Naive thymus-derived CD8-positive, alpha-beta T cell (primary cell): ENCODE measurements around the gene EID2. TPM values are rescaled to one million over a fixed set of nuclear protein-coding genes. Genes with fewer than 3 reads are reported as not detected.

Experiments used
- ATAC-seq, 2 donors: fragments of 150-1000 bp; cut with Tn5 transposase in 1 of 2; sonication (Bioruptor Pico), chemical (Tn5 transposase) in 1 of 2; 1 replicate in 1 of 2; 2 replicates in 1 of 2; pipeline ENCODE4 v1.10.0; 2021; ENCODE audit warnings: mild to moderate bottlenecking in 2 of 2, moderate library complexity in 2 of 2
- POLR2A ChIA-PET: fragments of 350-600 bp; sonication (Branson Sonifier 250); formaldehyde crosslinking; loops from one replicate; lab custom pipeline; 2021; ENCODE audit warnings: antibody characterized with exemption; lab: Charles Lee
- DNase-seq, 10 donors: peaks; one replicate each; pipeline versions ENCODE4 v3.0.0 to v3.0.0-alpha.2; 2020 to 2022
- H3K27ac Mint-ChIP-seq, 10 donors: one replicate each; pipeline ENCODE4 v1.8.0; 2020 to 2022; ENCODE audit warnings: mild to moderate bottlenecking in 10 of 10, mixed read lengths in 10 of 10, moderate library complexity in 4 of 10, inconsistent platforms in 1 of 10
- H3K27me3 Mint-ChIP-seq, 5 donors: one replicate each; pipeline ENCODE4 v1.8.0; 2021 to 2022; ENCODE audit warnings: mixed read lengths in 5 of 5
- H3K36me3 Mint-ChIP-seq, 3 donors: one replicate each; pipeline ENCODE4 v1.8.0; 2020 to 2022; ENCODE audit warnings: mixed read lengths in 3 of 3, mild to moderate bottlenecking in 2 of 3, inconsistent platforms in 1 of 3
- H3K4me1 Mint-ChIP-seq, 4 donors: one replicate each; pipeline ENCODE4 v1.8.0; 2021 to 2022; ENCODE audit warnings: mixed read lengths in 4 of 4
- H3K4me3 Mint-ChIP-seq, 10 donors: one replicate each; pipeline ENCODE4 v1.8.0; 2020 to 2022; ENCODE audit warnings: mild to moderate bottlenecking in 10 of 10, mixed read lengths in 10 of 10, moderate library complexity in 6 of 10, inconsistent platforms in 1 of 10
- H3K9me3 Mint-ChIP-seq, 9 donors: one replicate each; pipeline ENCODE4 v1.8.0; 2020 to 2022; ENCODE audit warnings: mixed read lengths in 9 of 9, mild to moderate bottlenecking in 3 of 9, inconsistent platforms in 1 of 9, moderate library complexity in 1 of 9
- polyA plus RNA-seq, 3 donors: library from polyadenylated mRNA; unstranded; fragments of 300-500 nt; fragmentation: Illumina TruSeq; gene quantifications; one replicate each; pipeline ENCODE4 v1.2.3, GENCODE V29; 2021
- total RNA-seq, 8 experiments: library from RNA in 2 of 8; stranded (reverse) in 2 of 8; gene quantifications; one replicate each; pipeline ENCODE4 v1.2.3 and lab custom pipeline; 2021 to 2026

Gene EID2
- total and polyA plus RNA-seq, 5 experiments from 2014 or later: 19.8 to 37.1 (median 21.2) TPM

- Mint-ChIP-seq H3K27me3 (no peaks in the 10 kb centered on the region), H3K4me1 (peaks cover 12 to 54% (median 34%) of the 10 kb centered on the region in 4 donors), H3K4me3 (peak overlapping the region; percentile 88 to 97 (median 92)), H3K27ac (peak overlapping the region; percentile 83 to 96 (median 94)), H3K9me3 (no peaks in the 10 kb centered on the region), H3K36me3 (peaks cover 0 to 14% (median 0%) of the 10 kb centered on the region in 3 donors)
- ATAC-seq (peak; percentile 20 to 23), DNase-seq (no peak)
- POLR2A ChIA-PET: interaction anchor here (0.6 to 1.7 kb wide), 14 partner anchors 12 to 601 kb away, joined by 3 to 10 read pairs (median 4); partner anchors contain the start of genes GMFG, MED29, PAF1 and RPS16
Measured at GRCh38 chr19:39533003-39533512, 6.9 kb downstream of the EID2 start.

- Mint-ChIP-seq H3K27me3 (no peaks in the 10 kb centered on the region), H3K4me3 (peak within 1 kb of the TSS; percentile 88 to 97 (median 92)), H3K4me1 (peaks cover 10 to 53% (median 28%) of the 10 kb centered on the region in 4 donors), H3K9me3 (no peaks in the 10 kb centered on the region), H3K36me3 (peaks cover 0 to 15% (median 0%) of the 10 kb centered on the region in 3 donors), H3K27ac (peak within 1 kb of the TSS; percentile 83 to 96 (median 94))
- POLR2A ChIA-PET: interaction anchor here (0.6 to 1.7 kb wide), 12 partner anchors 35 to 197 kb away, joined by 3 to 10 read pairs (median 4); partner anchors contain the start of genes GMFG, MED29, PAF1 and RPS16
- DNase-seq (peak; percentile 90 to 97 (median 95)), ATAC-seq (peak; percentile 90 to 91)
Measured at GRCh38 chr19:39532233-39533002, 7.5 kb downstream of the EID2 start, which contains the start of gene EID2B. Gene EID2B (minus strand): TSS chr19:39532852. CDS start chr19:39532802, 50 bp downstream.

DNA sequence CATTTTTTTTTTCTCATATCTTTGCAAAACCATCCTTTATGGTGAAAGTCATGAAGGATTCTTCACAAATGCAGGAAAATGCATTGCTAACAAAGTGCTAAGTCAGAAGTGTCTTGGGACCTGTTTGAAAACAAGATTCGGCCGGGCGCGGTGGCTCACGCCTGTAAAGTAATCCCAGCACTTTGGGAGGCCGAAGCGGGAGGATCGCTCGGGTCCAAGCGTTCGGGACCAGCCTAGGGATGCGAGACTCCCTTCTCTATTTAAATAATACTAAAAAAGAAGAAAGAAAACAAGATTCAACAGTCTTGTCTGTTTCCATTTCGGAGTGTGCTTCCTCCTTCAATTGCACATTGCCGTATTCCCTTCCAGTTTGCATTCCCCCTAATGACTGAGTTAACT, 8.1 kb downstream of the EID2 start:
- Mint-ChIP-seq H3K9me3 (no peaks in the 10 kb centered on the region), H3K4me3 (peak overlapping the region; percentile 85 to 97 (median 92)), H3K36me3 (peaks cover 0 to 10% (median 0%) of the 10 kb centered on the region in 3 donors), H3K4me1 (peaks cover 8 to 48% (median 23%) of the 10 kb centered on the region in 4 donors), H3K27me3 (no peaks in the 10 kb centered on the region), H3K27ac (peak overlapping the region; percentile 53 to 95 (median 92))
- DNase-seq (no peak), ATAC-seq (no peak)
- POLR2A ChIA-PET: interaction anchor here (0.9 to 1.7 kb wide), 9 partner anchors 57 to 196 kb away, joined by 3 to 10 read pairs (median 5); partner anchors contain the start of genes GMFG, MED29, PAF1 and RPS16

DNA sequence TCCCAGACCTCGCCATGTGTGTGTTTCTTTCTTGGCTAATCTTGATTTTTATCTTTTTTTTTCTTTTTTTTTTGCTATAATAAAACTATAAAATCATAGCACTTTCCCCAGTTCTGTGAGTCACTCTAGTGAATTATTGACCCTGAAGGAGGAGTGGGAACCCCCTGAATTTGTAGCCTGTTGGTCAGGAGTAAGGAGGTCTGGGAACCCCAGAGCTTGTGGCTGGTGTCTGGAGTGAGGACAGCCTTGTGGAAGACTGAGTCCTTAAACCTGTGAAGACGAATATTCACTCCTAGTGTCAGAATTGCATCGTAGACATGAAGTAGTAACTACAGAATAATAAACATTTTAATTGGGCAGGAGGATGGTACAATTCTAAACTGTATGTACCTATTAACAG, 14.8 kb downstream of the EID2 start:
- peaks cover 0 to 9% (median 0%) of the 10 kb centered on the region in 3 donors for H3K36me3 Mint-ChIP-seq
- H3K4me3 Mint-ChIP-seq: no peak overlapping the region
- no peaks in the 10 kb centered on the region for H3K9me3 Mint-ChIP-seq
- DNase-seq (no peak), ATAC-seq (no peak)
- H3K4me1 Mint-ChIP-seq: peaks cover 0 to 21% (median 4%) of the 10 kb centered on the region in 4 donors
- H3K27ac Mint-ChIP-seq: no peak overlapping the region
- POLR2A ChIA-PET: interaction anchor here (0.6 kb wide), 1 partner anchor 87 kb away, joined by 4 read pairs; no protein-coding TSS in a partner anchor
- H3K27me3 Mint-ChIP-seq: no peaks in the 10 kb centered on the region

- H3K4me1 Mint-ChIP-seq: peaks cover 0 to 14% (median 4%) of the 10 kb centered on the region in 4 donors
Measured at GRCh38 chr19:39524495-39524894, 15.5 kb downstream of the EID2 start.

DNA sequence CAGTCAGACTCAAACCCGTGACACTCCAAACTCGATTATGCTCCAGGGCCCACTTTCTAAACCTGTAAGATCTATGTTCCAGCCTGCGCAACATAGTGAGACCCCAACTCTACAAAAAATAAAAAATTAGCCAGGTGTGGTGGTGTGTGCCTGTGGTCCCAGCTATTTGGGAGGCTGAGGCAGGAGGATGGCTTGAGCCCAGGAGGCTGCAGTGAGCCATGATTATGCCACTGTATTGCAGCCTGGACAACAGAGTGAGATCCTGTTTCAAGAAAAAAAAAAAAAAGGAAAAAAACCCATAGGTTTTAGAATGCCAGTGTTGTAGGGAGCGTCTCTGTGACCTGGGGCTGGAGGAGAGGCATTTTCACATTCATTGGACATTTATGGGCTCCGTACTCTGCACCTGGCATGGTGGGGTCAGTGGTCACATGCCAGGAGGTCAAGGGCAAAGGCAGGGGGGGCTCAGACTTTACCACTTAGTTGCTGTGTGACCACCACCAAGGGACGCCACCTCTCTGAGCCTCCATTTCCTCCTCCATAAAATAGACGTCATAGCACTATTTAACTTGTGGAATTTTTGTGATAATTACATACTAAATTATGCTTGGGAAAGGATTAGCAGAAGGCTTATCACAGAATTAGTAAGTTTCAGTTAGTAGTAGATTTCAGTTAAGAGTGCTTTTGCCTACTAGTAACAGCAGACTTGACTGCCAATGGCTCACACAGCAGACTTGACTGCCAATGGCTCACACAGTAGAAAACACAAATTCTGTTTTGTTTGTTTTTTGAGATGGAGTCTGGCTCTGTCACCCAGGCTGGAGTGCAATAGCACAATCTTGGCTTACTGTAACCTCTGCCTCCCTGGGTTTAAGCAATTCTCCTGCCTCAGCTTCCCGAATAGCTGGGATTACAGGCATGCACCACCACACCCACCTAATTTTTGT, 19.1 kb downstream of the EID2 start:
- POLR2A ChIA-PET: interaction anchor here (0.5 to 0.7 kb wide), 2 partner anchors 61 to 66 kb away, joined by 3 to 5 read pairs; no protein-coding TSS in a partner anchor
- no peak for DNase-seq
- no peak for ATAC-seq
- H3K4me1 Mint-ChIP-seq: peaks cover 5 to 8% (median 6%) of the 10 kb centered on the region in 4 donors
- no peak overlapping the region for H3K4me3 Mint-ChIP-seq
- H3K9me3 Mint-ChIP-seq: no peaks in the 10 kb centered on the region
- H3K27ac Mint-ChIP-seq: no peak overlapping the region
- no peaks in the 10 kb centered on the region for H3K36me3 Mint-ChIP-seq
- peaks cover 10 to 18% (median 13%) of the 10 kb centered on the region in 5 donors for H3K27me3 Mint-ChIP-seq

More at GRCh38 chr19:39524495-39524894, 15.5 kb downstream of the EID2 start:
- H3K4me3 Mint-ChIP-seq: no peak overlapping the region
- H3K9me3 Mint-ChIP-seq: no peaks in the 10 kb centered on the region
- no peak overlapping the region for H3K27ac Mint-ChIP-seq
- peaks cover 0 to 9% (median 0%) of the 10 kb centered on the region in 3 donors for H3K36me3 Mint-ChIP-seq
- no peak for ATAC-seq
- DNase-seq: no peak
- POLR2A ChIA-PET: interaction anchor here (0.6 to 1.0 kb wide), 3 partner anchors 9 to 86 kb away, joined by 3 to 4 read pairs (median 4); partner anchors contain the start of gene SELENOV
- H3K27me3 Mint-ChIP-seq: no peaks in the 10 kb centered on the region

- Mint-ChIP-seq H3K36me3 (peaks cover 0 to 2% (median 0%) of the 10 kb centered on the region in 3 donors), H3K4me1 (peaks cover 10 to 21% (median 15%) of the 10 kb centered on the region in 4 donors), H3K27me3 (peaks cover 14 to 35% (median 21%) of the 10 kb centered on the region in 5 donors), H3K4me3 (no peak overlapping the region), H3K27ac (peak overlapping the region in 1 of 10 donors; percentile 19), H3K9me3 (no peaks in the 10 kb centered on the region)
- ATAC-seq: no peak
- POLR2A ChIA-PET: interaction anchor here (1.3 kb wide), 1 partner anchor 20 kb away, joined by 3 read pairs; no protein-coding TSS in a partner anchor
- no peak for DNase-seq
Measured at GRCh38 chr19:39518975-39519374, 21.0 kb downstream of the EID2 start.

GRCh38 chr19:39518458-39518857, 21.5 kb downstream of the EID2 start:
- ATAC-seq (no peak), DNase-seq (no peak)
- H3K4me1 Mint-ChIP-seq: peaks cover 10 to 21% (median 15%) of the 10 kb centered on the region in 4 donors
- no peak overlapping the region for H3K4me3 Mint-ChIP-seq
- no peak overlapping the region for H3K27ac Mint-ChIP-seq
- peaks cover 16 to 40% (median 26%) of the 10 kb centered on the region in 5 donors for H3K27me3 Mint-ChIP-seq
- POLR2A ChIA-PET: interaction anchor here (1.3 kb wide), 1 partner anchor 21 kb away, joined by 3 read pairs; no protein-coding TSS in a partner anchor
- H3K9me3 Mint-ChIP-seq: no peaks in the 10 kb centered on the region
- peaks cover 0 to 2% (median 0%) of the 10 kb centered on the region in 3 donors for H3K36me3 Mint-ChIP-seq

GRCh38 chr19:39517432-39517831, 22.5 kb downstream of the EID2 start:
- DNase-seq (no peak), ATAC-seq (no peak)
- peaks cover 16 to 46% (median 29%) of the 10 kb centered on the region in 5 donors for H3K27me3 Mint-ChIP-seq
- H3K4me3 Mint-ChIP-seq: peak overlapping the region in 4 of 10 donors; percentile 1 to 59 (median 36)
- peaks cover 10 to 21% (median 15%) of the 10 kb centered on the region in 4 donors for H3K4me1 Mint-ChIP-seq
- H3K9me3 Mint-ChIP-seq: no peaks in the 10 kb centered on the region
- H3K36me3 Mint-ChIP-seq: peaks cover 0 to 2% (median 0%) of the 10 kb centered on the region in 3 donors
- POLR2A ChIA-PET: no interaction called here
- no peak overlapping the region for H3K27ac Mint-ChIP-seq

DNA sequence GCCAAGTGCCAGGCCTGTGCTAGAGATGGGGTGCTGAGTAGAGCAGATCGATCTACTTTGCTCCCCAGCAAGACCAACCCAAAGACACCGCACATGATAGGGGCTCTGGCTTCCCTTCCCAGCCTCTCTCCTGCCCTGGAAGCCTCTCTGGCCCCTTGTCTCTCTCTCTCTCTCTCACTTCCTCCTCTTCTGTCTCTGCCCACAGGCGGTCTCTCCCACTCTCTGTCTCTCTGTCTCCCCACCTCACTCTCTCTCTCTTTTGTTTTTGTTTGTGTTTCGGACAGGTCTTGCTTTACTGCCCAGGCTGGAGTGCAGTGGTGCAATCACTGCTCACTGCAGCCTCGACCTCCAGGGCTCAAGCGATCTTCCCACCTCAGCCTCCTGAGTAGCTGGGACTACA, 23.7 kb downstream of the EID2 start:
- Mint-ChIP-seq H3K4me1 (peaks cover 10 to 21% (median 15%) of the 10 kb centered on the region in 4 donors), H3K4me3 (peak overlapping the region; percentile 66 to 90 (median 74)), H3K9me3 (no peaks in the 10 kb centered on the region), H3K27ac (peak overlapping the region in 5 of 10 donors; percentile 17 to 83 (median 55)), H3K36me3 (peaks cover 0 to 2% (median 0%) of the 10 kb centered on the region in 3 donors), H3K27me3 (peaks cover 16 to 48% (median 30%) of the 10 kb centered on the region in 5 donors)
- POLR2A ChIA-PET: interaction anchor here (0.6 to 1.1 kb wide), 3 partner anchors 14 to 24 kb away, joined by 3 read pairs; partner anchors contain the start of gene EID2
- ATAC-seq (no peak), DNase-seq (no peak)

DNA sequence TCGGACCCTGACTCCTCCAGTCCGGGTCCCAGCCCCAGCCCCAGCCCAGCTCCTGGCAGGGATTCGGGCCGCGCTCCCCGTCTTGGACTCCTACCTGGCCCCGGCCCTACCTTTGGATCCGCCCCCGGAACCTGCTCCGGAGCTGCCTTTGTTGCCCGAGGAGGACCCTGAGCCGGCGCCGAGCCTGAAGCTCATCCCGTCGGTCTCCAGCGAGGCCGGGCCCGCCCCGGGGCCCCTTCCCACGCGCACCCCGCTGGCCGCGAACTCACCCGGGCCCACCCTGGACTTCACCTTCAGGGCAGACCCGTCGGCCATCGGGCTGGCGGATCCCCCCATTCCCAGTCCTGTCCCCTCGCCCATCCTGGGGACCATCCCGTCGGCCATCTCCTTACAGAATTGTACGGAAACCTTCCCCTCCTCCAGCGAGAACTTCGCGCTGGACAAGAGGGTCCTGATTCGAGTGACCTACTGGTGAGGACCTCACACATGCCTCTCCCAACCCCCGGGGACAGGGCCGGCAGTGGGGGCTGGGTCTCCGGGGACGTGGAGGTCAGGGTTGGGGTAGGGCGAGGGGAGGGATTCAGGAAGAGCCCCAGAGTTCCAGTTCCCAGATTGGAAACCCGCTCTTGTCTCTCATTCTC, 24.3 kb downstream of the EID2 start:
- ATAC-seq (peak; percentile 54 to 73), DNase-seq (peak in 2 of 10 donors; percentile 28 to 63)
- no peaks in the 10 kb centered on the region for H3K9me3 Mint-ChIP-seq
- peaks cover 10 to 21% (median 15%) of the 10 kb centered on the region in 4 donors for H3K4me1 Mint-ChIP-seq
- POLR2A ChIA-PET: interaction anchor here (0.6 to 1.2 kb wide), 5 partner anchors 9 to 80 kb away, joined by 3 to 4 read pairs (median 3); partner anchors contain the start of genes EID2 and RPS16
- peak overlapping the region in 5 of 10 donors; percentile 17 to 83 (median 55) for H3K27ac Mint-ChIP-seq
- H3K27me3 Mint-ChIP-seq: peaks cover 16 to 50% (median 30%) of the 10 kb centered on the region in 5 donors
- H3K4me3 Mint-ChIP-seq: peak overlapping the region; percentile 66 to 90 (median 76)
- peaks cover 0 to 2% (median 0%) of the 10 kb centered on the region in 3 donors for H3K36me3 Mint-ChIP-seq
